SK-N-SH treated with all-trans-retinoic acid at 6 μM for 48 hours (cell line): ENCODE results near the gene DNAJC30.

Experiments used
- ARNTL ChIP-seq: fragments of 450-650 bp; formaldehyde crosslinking; IDR thresholded peaks from 2 replicates; pipeline ENCODE4 v1.5.0; 2020; ENCODE audit warnings: low read depth, mild to moderate bottlenecking, moderate library complexity, borderline replicate concordance
- GLIS3 ChIP-seq: fragments of 250-450 bp; sonication (Bioruptor Pico); IDR thresholded peaks from 2 replicates; pipeline ENCODE4 v1.5.0; 2020; ENCODE audit warnings: mild to moderate bottlenecking, moderate library complexity
- OSR1 ChIP-seq: fragments of 250-450 bp; sonication (Bioruptor Pico); IDR thresholded peaks from 2 replicates; pipeline ENCODE4 v1.8.0; 2022; ENCODE audit warnings: moderate library complexity, mild to moderate bottlenecking, inconsistent platforms
- RARB ChIP-seq: fragments of 250-450 bp; sonication (Bioruptor Pico); IDR thresholded peaks from 2 replicates; pipeline ENCODE4 v1.8.0; 2021; ENCODE audit warnings: mild to moderate bottlenecking, moderate library complexity
- SNAI2 ChIP-seq: fragments of 250-450 bp; sonication (Bioruptor Pico); IDR thresholded peaks from 2 replicates; pipeline ENCODE4 v1.5.0; 2020; ENCODE audit warnings: mild to moderate bottlenecking, moderate library complexity
- ZFP30 ChIP-seq: fragments of 450-650 bp; formaldehyde crosslinking; IDR thresholded peaks from 2 replicates; pipeline ENCODE4 v1.5.0; 2022; ENCODE audit warnings: mild to moderate bottlenecking, moderate library complexity
- ZNF565 ChIP-seq: fragments of 450-650 bp; formaldehyde crosslinking; conservative IDR thresholded peaks from 2 replicates; pipeline ENCODE4 v1.5.0; 2020; ENCODE audit warnings: low read depth, mild to moderate bottlenecking, moderate library complexity
- ZNF8 ChIP-seq: fragments of 450-650 bp; formaldehyde crosslinking; IDR thresholded peaks from 2 replicates; pipeline ENCODE4 v1.5.0; 2020; ENCODE audit warnings: mild to moderate bottlenecking, moderate library complexity
- TF ChIP-seq, protein P1 (sequence below): fragments of 250-450 bp; sonication (Bioruptor Pico); IDR thresholded peaks from 2 replicates; pipeline ENCODE4 v1.5.1; 2020; ENCODE audit warnings: low read depth, mild to moderate bottlenecking, moderate library complexity
- TF ChIP-seq, protein P2 (sequence below): fragments of 250-450 bp; sonication (Bioruptor Pico); IDR thresholded peaks from 2 replicates; pipeline ENCODE4 v1.5.1; 2021; ENCODE audit warnings: mild to moderate bottlenecking, moderate library complexity
- TF ChIP-seq, protein P3 (sequence below): fragments of 250-450 bp; sonication (Bioruptor Pico); IDR thresholded peaks from 2 replicates; pipeline ENCODE4 v1.8.0; 2020; ENCODE audit warnings: mild to moderate bottlenecking, moderate library complexity, borderline replicate concordance
- TF ChIP-seq, protein P4 (sequence below): fragments of 250-450 bp; sonication (Bioruptor Pico); IDR thresholded peaks from 2 replicates; pipeline ENCODE4 v1.5.0; 2020; ENCODE audit warnings: mild to moderate bottlenecking, moderate library complexity

DNA sequence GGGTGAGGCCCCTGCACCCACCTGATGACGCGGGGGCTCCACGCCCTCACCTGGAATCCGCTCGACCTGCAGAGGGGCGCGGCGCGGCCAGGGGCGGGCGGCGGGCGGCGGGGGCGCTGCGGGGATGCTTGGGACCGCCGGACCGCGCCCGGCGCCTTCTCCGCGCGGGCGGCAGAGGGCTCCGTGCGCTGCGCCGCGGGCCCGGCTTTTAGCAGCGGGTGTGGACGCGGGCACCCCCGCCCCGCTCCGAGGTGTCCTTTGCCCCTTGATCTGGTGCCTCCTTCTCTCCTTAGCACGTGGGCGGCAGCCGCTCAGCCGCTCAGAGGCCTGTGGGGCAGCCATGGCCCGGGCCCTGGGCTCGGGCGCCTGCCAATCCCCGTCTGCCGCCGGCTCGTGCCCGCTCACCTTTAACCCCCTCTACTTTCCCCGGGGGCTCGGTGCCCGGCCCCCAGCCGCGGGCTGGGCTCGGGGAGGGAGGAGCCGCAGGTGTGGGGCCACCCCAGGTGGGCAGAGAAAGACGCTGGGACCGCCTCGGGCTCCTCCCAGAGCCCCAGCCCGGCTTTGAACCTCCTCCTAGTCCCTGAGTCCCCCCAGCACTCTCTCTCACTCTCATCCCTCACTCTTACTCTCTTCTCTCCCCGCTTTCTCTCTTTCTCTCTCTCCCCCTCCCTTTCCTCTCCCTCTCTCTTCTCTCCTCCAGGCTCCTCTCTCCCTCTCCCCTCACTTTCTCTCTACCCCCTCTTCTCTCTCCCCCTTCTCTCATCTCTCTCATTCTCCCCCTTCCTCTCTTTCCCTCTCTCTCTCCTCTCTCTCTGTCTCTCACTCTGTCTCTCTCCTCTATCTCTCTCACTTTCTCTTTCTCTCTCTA is 35.3 kb downstream of the DNAJC30 start:
- TF ChIP-seq, protein P1, sequence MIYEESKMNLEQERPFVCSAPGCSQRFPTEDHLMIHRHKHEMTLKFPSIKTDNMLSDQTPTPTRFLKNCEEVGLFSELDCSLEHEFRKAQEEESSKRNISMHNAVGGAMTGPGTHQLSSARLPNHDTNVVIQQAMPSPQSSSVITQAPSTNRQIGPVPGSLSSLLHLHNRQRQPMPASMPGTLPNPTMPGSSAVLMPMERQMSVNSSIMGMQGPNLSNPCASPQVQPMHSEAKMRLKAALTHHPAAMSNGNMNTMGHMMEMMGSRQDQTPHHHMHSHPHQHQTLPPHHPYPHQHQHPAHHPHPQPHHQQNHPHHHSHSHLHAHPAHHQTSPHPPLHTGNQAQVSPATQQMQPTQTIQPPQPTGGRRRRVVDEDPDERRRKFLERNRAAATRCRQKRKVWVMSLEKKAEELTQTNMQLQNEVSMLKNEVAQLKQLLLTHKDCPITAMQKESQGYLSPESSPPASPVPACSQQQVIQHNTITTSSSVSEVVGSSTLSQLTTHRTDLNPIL (CRISPR knock-in tag) = no peak
- TF ChIP-seq, protein P2, sequence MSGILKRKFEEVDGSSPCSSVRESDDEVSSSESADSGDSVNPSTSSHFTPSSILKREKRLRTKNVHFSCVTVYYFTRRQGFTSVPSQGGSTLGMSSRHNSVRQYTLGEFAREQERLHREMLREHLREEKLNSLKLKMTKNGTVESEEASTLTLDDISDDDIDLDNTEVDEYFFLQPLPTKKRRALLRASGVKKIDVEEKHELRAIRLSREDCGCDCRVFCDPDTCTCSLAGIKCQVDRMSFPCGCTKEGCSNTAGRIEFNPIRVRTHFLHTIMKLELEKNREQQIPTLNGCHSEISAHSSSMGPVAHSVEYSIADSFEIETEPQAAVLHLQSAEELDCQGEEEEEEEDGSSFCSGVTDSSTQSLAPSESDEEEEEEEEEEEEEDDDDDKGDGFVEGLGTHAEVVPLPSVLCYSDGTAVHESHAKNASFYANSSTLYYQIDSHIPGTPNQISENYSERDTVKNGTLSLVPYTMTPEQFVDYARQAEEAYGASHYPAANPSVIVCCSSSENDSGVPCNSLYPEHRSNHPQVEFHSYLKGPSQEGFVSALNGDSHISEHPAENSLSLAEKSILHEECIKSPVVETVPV (CRISPR knock-in tag) = no peak
- TF ChIP-seq, protein P3, sequence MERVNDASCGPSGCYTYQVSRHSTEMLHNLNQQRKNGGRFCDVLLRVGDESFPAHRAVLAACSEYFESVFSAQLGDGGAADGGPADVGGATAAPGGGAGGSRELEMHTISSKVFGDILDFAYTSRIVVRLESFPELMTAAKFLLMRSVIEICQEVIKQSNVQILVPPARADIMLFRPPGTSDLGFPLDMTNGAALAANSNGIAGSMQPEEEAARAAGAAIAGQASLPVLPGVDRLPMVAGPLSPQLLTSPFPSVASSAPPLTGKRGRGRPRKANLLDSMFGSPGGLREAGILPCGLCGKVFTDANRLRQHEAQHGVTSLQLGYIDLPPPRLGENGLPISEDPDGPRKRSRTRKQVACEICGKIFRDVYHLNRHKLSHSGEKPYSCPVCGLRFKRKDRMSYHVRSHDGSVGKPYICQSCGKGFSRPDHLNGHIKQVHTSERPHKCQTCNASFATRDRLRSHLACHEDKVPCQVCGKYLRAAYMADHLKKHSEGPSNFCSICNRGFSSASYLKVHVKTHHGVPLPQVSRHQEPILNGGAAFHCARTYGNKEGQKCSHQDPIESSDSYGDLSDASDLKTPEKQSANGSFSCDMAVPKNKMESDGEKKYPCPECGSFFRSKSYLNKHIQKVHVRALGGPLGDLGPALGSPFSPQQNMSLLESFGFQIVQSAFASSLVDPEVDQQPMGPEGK (CRISPR knock-in tag) = no peak
- TF ChIP-seq OSR1 (no peak), GLIS3 (CRISPR knock-in tag) (no peak), ARNTL (CRISPR knock-in tag) (no peak), ZNF8 (CRISPR knock-in tag) (no peak), SNAI2 (no peak), ZNF565 (CRISPR knock-in tag) (no peak), ZFP30 (no peak), RARB (CRISPR knock-in tag) (no peak)
- TF ChIP-seq, protein P4, sequence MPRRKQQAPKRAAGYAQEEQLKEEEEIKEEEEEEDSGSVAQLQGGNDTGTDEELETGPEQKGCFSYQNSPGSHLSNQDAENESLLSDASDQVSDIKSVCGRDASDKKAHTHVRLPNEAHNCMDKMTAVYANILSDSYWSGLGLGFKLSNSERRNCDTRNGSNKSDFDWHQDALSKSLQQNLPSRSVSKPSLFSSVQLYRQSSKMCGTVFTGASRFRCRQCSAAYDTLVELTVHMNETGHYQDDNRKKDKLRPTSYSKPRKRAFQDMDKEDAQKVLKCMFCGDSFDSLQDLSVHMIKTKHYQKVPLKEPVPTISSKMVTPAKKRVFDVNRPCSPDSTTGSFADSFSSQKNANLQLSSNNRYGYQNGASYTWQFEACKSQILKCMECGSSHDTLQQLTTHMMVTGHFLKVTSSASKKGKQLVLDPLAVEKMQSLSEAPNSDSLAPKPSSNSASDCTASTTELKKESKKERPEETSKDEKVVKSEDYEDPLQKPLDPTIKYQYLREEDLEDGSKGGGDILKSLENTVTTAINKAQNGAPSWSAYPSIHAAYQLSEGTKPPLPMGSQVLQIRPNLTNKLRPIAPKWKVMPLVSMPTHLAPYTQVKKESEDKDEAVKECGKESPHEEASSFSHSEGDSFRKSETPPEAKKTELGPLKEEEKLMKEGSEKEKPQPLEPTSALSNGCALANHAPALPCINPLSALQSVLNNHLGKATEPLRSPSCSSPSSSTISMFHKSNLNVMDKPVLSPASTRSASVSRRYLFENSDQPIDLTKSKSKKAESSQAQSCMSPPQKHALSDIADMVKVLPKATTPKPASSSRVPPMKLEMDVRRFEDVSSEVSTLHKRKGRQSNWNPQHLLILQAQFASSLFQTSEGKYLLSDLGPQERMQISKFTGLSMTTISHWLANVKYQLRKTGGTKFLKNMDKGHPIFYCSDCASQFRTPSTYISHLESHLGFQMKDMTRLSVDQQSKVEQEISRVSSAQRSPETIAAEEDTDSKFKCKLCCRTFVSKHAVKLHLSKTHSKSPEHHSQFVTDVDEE = no peak
